K562 (cell line): Measurements from ENCODE around the gene SMIM30. TPM values are rescaled to one million over a fixed set of nuclear protein-coding genes. Genes with fewer than 3 reads are reported as not detected.

Experiments used
- ZNF165 ChIP-seq: fragments of 250-450 bp; sonication (Bioruptor Pico); IDR thresholded peaks from 2 replicates; pipeline ENCODE4 v1.4.0; 2020; ENCODE audit warnings: borderline replicate concordance
- polyA plus RNA-seq, 8 experiments: library from polyadenylated mRNA; depleted of rRNA in 4 of 8; stranded (reverse) in 5 of 8; unstranded in 3 of 8; fragments of >200 nt; fragmentation: Nextera tagmentation in 2 of 8; fragmentation: Illumina TruSeq in 1 of 8; extraction: Ambion mirVana in 2 of 8; extraction: Trizol in 1 of 8; gene quantifications; 2 replicates each; pipeline versions ENCODE4 v1.2.1 to v1.2.3, GENCODE V29; 2011 to 2014; ENCODE audit warnings: inconsistent platforms in 1 of 8, missing spikeins in 1 of 8
- total RNA-seq, 7 experiments: library from RNA; depleted of rRNA in 6 of 7; stranded (reverse); fragments of >200 nt in 6 of 7; fragmentation: Illumina TruSeq in 2 of 7; extraction: Trizol in 2 of 7; gene quantifications; 2 replicates each; pipeline versions ENCODE4 v1.2.1 to v1.2.3, GENCODE V29; 2011 to 2021; ENCODE audit warnings: low replicate concordance in 1 of 7
- TF ChIP-seq, protein P1 (sequence below), 2 experiments: fragments of 450-650 bp; formaldehyde crosslinking in 1 of 2; IDR thresholded peaks; 2 replicates each; pipeline versions ENCODE4 v1.4.0 to v1.6.1; 2014 to 2020; ENCODE audit warnings: mild to moderate bottlenecking in 2 of 2, borderline replicate concordance in 1 of 2, low read depth in 1 of 2

The SMIM30 gene
- total and polyA plus RNA-seq, 9 of the 15 experiments (the other 6 are each of a cell fraction or from before 2014, with no cell fraction given): 161 to 891 (median 316) TPM

DNA sequence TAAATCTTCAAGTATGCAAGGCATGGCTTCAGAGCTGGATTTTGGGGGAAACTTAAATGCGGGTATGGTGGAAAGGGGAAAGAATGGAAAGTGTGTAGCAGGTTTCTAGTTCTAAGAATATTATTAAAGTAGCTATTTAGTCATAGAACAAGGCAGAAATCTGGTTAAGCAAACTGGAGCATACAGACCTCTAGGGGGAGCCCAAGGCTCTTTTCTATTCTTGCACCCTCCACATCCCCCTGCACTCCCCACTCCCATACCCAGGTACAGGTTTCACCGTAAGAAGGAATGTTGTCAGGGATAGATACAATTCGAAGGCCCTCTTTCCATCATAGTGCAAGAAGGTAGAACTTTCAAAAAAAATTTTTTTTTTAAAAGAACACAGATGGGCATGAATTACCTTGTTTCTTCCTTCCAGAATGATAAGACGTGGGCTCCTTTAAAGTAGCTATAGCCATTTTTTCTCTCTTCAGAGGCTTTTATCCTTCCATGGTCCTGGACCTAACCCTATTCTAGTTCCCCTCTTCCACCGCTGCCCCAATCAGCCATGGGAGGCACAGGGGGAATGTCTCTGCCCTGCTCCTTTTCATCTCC is 41.5 kb upstream of the SMIM30 start (continued):
- TF ChIP-seq, protein P1, sequence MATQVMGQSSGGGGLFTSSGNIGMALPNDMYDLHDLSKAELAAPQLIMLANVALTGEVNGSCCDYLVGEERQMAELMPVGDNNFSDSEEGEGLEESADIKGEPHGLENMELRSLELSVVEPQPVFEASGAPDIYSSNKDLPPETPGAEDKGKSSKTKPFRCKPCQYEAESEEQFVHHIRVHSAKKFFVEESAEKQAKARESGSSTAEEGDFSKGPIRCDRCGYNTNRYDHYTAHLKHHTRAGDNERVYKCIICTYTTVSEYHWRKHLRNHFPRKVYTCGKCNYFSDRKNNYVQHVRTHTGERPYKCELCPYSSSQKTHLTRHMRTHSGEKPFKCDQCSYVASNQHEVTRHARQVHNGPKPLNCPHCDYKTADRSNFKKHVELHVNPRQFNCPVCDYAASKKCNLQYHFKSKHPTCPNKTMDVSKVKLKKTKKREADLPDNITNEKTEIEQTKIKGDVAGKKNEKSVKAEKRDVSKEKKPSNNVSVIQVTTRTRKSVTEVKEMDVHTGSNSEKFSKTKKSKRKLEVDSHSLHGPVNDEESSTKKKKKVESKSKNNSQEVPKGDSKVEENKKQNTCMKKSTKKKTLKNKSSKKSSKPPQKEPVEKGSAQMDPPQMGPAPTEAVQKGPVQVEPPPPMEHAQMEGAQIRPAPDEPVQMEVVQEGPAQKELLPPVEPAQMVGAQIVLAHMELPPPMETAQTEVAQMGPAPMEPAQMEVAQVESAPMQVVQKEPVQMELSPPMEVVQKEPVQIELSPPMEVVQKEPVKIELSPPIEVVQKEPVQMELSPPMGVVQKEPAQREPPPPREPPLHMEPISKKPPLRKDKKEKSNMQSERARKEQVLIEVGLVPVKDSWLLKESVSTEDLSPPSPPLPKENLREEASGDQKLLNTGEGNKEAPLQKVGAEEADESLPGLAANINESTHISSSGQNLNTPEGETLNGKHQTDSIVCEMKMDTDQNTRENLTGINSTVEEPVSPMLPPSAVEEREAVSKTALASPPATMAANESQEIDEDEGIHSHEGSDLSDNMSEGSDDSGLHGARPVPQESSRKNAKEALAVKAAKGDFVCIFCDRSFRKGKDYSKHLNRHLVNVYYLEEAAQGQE (IDR thresholded peaks at IDR 0.05; ENCODE audit: borderline replicate concordance): peak; percentile 61; the same call in 1 of the 2 replicates
- TF ChIP-seq, protein P1 (CRISPR knock-in tag; IDR thresholded peaks at IDR 0.05; ENCODE audit: low read depth): no peak
- 0 out of 2 replicates have a peak, but pooled peaks have one; percentile 30 for TF ChIP-seq ZNF165 (CRISPR knock-in tag)
